BE2C (cell line): Measurements from ENCODE around the gene GPRASP1.
"Not testable (repeated sequence)": the region's sequence is repeated elsewhere in the genome, so short reads cannot be mapped to it uniquely, and the experiment has no call there.

Source experiments
- DNase-seq: peaks from one replicate; pipeline ENCODE4 v3.0.0-alpha.2; 2020
- H3K27me3 ChIP-seq: fragments of 250-450 bp; sonication (Bioruptor Pico); 2 replicates; pipeline ENCODE4 v1.5.1; 2020; ENCODE audit warnings: mild to moderate bottlenecking
- H3K36me3 ChIP-seq: fragments of 250-450 bp; sonication (Bioruptor Pico); 2 replicates; pipeline ENCODE4 v1.5.1; 2020; ENCODE audit warnings: mild to moderate bottlenecking
- H3K4me1 ChIP-seq: fragments of 250-450 bp; sonication (Bioruptor Pico); 2 replicates; pipeline ENCODE4 v1.5.1; 2020
- H3K4me3 ChIP-seq: 2 replicates; pipeline ENCODE4 v1.5.1; 2011; ENCODE audit warnings: low read depth, low read length
- H3K9me3 ChIP-seq: fragments of 250-450 bp; sonication (Bioruptor Pico); 2 replicates; pipeline ENCODE4 v1.5.1; 2020
- TF ChIP-seq, protein P1 (sequence below): IDR thresholded peaks from 2 replicates; pipeline ENCODE4 v1.5.1; 2012; ENCODE audit warnings: mild to moderate bottlenecking, low read depth, low read length

Gene GPRASP1

DNA sequence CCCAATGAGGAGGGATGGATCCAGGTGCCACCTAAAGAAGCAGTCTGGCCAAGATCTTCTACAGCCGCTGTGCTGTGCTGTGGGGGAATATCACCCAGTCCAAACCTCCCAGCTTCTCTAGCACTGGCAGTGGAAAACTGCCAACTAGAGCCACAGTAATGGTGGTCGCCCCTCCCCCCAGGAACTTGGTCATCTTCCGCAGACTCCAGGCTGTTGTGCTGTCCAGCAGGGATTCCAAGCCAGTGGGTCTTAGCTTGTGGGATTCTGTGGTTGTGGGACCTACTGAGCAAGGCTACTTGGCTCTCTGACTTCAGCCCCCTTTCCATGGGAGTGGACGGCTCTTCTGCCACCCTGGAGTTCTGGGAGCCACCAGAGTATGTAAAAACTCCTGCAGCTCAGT, 18.2 kb downstream of the GPRASP1 start:
- Histone ChIP-seq H3K4me3 (no peak overlapping the region), H3K27me3 (no peaks in the 10 kb centered on the region), H3K9me3 (no peaks in the 10 kb centered on the region), H3K4me1 (no peaks in the 10 kb centered on the region), H3K36me3 (no peaks in the 10 kb centered on the region)
- no peak for DNase-seq
- TF ChIP-seq, protein P1, sequence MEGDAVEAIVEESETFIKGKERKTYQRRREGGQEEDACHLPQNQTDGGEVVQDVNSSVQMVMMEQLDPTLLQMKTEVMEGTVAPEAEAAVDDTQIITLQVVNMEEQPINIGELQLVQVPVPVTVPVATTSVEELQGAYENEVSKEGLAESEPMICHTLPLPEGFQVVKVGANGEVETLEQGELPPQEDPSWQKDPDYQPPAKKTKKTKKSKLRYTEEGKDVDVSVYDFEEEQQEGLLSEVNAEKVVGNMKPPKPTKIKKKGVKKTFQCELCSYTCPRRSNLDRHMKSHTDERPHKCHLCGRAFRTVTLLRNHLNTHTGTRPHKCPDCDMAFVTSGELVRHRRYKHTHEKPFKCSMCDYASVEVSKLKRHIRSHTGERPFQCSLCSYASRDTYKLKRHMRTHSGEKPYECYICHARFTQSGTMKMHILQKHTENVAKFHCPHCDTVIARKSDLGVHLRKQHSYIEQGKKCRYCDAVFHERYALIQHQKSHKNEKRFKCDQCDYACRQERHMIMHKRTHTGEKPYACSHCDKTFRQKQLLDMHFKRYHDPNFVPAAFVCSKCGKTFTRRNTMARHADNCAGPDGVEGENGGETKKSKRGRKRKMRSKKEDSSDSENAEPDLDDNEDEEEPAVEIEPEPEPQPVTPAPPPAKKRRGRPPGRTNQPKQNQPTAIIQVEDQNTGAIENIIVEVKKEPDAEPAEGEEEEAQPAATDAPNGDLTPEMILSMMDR: no peak

DNA sequence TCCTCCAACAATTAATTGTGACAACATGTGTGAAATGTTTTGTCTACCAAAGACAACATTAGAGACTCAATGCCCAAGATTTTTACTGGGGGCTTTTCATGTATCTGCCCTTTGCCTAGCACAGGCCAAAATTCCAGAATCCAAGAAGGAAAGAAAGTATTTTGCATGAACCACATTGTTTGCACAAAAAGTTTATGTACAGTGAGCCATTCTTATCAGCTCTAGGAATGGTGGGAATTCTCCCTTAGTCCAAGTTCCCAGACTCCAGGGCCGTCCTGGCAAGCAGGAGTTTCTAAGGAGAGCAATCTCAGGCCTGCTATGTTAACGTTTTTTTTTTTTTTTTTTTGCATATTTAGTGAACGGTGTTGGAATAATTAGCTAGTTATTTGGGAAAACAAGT, 21.6 kb downstream of the GPRASP1 start:
- no peaks in the 10 kb centered on the region for H3K4me1 ChIP-seq
- no peaks in the 10 kb centered on the region for H3K36me3 ChIP-seq
- no peak for DNase-seq
- no peaks in the 10 kb centered on the region for H3K9me3 ChIP-seq
- no peaks in the 10 kb centered on the region for H3K27me3 ChIP-seq
- TF ChIP-seq, protein P1: no peak
- H3K4me3 ChIP-seq: no peak overlapping the region

DNA sequence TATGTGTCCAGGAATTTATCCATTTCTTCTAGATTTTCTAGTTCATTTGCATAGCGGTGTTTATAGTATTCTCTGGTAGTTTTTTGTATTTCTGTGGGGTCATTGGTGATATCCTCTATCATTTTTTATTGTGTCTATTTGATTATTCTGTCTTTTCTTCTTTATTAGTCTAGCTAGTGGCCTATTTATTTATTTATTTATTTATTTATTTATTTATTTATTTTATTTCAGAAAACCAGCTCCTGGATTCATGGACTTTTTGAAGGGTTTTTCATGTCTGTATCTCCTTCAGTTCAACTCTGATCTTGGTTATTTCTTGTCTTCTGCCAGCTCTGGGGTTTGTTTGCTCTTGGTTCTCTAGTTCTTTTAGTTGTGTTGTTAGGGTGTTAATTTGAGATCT, 26.2 kb downstream of the GPRASP1 start:
- H3K4me1 ChIP-seq, DNase-seq, H3K27me3 ChIP-seq, H3K4me3 ChIP-seq, H3K36me3 ChIP-seq, H3K9me3 ChIP-seq: not testable (repeated sequence)

DNA sequence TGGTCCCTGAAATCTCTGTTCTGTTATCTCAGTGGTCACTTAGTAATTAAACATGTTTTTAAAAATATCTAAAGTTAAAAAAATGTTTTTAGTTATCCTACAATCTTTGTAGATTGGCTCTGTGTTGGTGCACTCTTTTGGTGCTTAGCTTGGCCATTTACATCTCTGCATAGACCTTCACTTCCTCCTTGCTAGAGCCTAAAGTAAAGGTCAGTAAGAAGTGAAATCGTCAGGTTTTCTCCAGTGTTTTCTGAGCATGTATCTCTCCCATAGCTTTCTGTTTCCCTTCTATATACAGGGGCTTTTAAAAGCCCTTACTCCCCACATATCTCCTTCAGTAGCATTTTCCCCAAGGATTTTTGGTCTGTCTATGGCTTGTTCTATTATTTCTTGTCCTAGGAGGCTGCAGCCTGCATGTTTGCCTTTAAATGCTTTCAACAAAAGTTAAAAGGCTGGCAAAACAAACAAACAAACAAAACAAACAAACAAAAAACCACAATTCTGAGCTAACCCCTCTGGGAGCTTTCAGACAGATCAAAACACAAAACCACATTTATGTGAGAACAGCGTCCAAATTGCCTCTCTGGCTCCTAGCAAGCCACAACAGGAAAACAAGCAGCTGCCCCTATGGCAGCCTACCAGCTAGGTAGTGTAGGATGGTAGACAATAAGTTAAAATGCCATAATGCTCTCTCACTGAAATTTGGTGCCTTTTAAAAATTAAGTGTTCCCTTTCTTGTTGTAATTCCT, 33.7 kb downstream of the GPRASP1 start:
- H3K4me3 ChIP-seq: no peak overlapping the region
- H3K27me3 ChIP-seq: no peaks in the 10 kb centered on the region
- H3K36me3 ChIP-seq: no peaks in the 10 kb centered on the region
- DNase-seq: no peak
- H3K4me1 ChIP-seq: no peaks in the 10 kb centered on the region
- H3K9me3 ChIP-seq: no peaks in the 10 kb centered on the region
- TF ChIP-seq, protein P1: no peak

DNA sequence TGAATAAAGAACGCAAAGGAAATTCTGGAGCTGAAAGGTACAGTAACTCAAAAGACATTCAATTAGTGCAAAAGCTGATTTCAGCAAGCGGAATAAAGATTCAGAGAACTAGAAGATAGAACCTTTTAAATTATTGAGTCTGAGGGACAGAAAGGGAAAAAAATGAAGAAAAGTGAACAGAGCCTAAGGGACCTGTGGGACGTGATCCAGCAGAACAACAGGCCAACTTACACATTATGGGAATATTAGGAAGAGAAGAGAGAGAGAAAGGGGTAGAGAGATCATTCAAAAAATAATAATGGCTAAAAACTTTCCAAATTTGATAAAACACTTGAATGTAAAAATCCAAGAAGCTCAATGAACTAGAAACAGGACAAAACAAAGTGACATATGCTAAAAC, 43.5 kb downstream of the GPRASP1 start:
- no peaks in the 10 kb centered on the region for H3K4me1 ChIP-seq
- H3K36me3 ChIP-seq: no peaks in the 10 kb centered on the region
- no peak for DNase-seq
- no peak overlapping the region for H3K4me3 ChIP-seq
- H3K9me3 ChIP-seq: no peaks in the 10 kb centered on the region
- TF ChIP-seq, protein P1: no peak
- no peaks in the 10 kb centered on the region for H3K27me3 ChIP-seq

DNA sequence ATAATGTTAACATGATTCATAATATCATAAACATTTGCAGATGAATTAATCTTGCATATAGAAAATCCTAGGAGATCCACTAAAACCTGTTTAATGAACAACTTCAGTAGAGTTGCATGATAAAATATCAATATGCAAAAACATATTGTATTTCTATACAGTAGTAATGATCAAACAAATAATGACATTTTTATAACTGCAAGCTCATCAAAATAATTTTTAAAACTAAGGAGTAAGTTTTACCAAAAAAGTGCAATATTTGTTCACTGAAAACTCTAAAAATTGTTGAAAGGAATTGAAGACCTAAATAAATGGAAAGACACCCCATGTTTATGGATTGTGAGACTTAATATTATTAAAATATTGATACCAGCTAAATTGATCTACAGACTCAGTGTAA, 45.0 kb downstream of the GPRASP1 start:
- H3K27me3 ChIP-seq: no peaks in the 10 kb centered on the region
- no peak overlapping the region for H3K4me3 ChIP-seq
- DNase-seq: no peak
- H3K9me3 ChIP-seq: no peaks in the 10 kb centered on the region
- H3K4me1 ChIP-seq: no peaks in the 10 kb centered on the region
- TF ChIP-seq, protein P1: no peak
- H3K36me3 ChIP-seq: no peaks in the 10 kb centered on the region
